Thymus (tissue), 11 donors: Measurements from ENCODE around the gene PER3. TPM values are rescaled to one million over a fixed set of nuclear protein-coding genes. Genes with fewer than 3 reads are reported as not detected.
A peak's percentile ranks its signal among the peaks of the same experiment; 100 is the strongest.

Source experiments
- DNase-seq, 9 donors: peaks; one replicate each; pipeline ENCODE4 v3.0.0-alpha.2; 2013; ENCODE audit warnings: low spot score in 9 of 9, low read depth in 6 of 9, missing footprints in 1 of 9
- H3K27ac ChIP-seq, 2 donors: one replicate each; pipeline ENCODE4 v1.5.1; 2013; ENCODE audit warnings: control low read depth in 1 of 2, low read depth in 1 of 2, low read length in 1 of 2, mild to moderate bottlenecking in 1 of 2, moderate library complexity in 1 of 2
- H3K27me3 ChIP-seq, 2 donors: one replicate each; pipeline ENCODE4 v1.5.1; 2013; ENCODE audit warnings: low read length in 1 of 2; ENCODE audit not compliant: control insufficient read depth in 2 of 2, insufficient read depth in 1 of 2
- H3K36me3 ChIP-seq, 2 donors: one replicate each; pipeline ENCODE4 v1.5.1; 2013; ENCODE audit warnings: low read length in 1 of 2, mild to moderate bottlenecking in 1 of 2, moderate library complexity in 1 of 2; ENCODE audit not compliant: control insufficient read depth in 2 of 2, insufficient read depth in 2 of 2
- H3K4me1 ChIP-seq, 2 donors: one replicate each; pipeline ENCODE4 v1.5.1; 2013; ENCODE audit warnings: low read length in 2 of 2; ENCODE audit not compliant: control insufficient read depth in 2 of 2, insufficient read depth in 2 of 2
- H3K4me3 ChIP-seq, 2 donors: one replicate each; pipeline ENCODE4 v1.5.1; 2013; ENCODE audit warnings: low read length in 2 of 2, control low read depth in 1 of 2, mild to moderate bottlenecking in 1 of 2
- H3K9me3 ChIP-seq, 2 donors: one replicate each; pipeline ENCODE4 v1.5.1; 2013; ENCODE audit warnings: low read length in 1 of 2, mild to moderate bottlenecking in 1 of 2; ENCODE audit not compliant: control insufficient read depth in 2 of 2, insufficient read depth in 1 of 2
- WGBS: extraction: QIAGEN DNeasy Blood & Tissue Kit; methylation state at CpG from one replicate; pipeline ENCODE4 v1.1.7; 2013; 5-methylcytosine and 5-hydroxymethylcytosine counted together
- polyA plus RNA-seq: library from polyadenylated mRNA; stranded (reverse); fragments of 200-250 nt; gene quantifications from one replicate; pipeline ENCODE4 v1.2.3, GENCODE V29; 2013
- total RNA-seq: library from RNA; stranded (reverse); fragments of 120-200 nt; gene quantifications from one replicate; pipeline ENCODE4 v1.2.4, GENCODE V29; 2013
- donor health status: healthy.

Gene PER3
- total and polyA plus RNA-seq, 2 donors, result 1.5 to 4.4 TPM

DNA sequence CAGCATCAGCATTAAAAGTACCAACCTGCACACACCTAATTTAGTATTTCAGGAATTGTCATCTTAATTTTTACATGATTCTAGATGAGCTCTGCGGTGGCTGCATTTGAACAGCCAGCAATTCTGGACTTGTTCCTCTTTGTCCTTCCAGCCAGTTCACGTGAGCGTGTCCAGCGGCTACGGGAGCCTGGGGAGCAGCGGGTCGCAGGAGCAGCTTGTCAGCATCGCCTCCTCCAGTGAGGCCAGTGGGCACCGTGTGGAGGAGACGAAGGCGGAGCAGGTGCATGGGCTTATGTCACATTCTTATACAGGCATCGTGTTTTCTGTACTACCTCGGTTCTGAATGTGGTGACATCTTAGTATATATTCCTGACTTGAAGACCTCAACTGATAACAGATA, 25.7 kb downstream of the PER3 start:
- no peak for DNase-seq
- Histone ChIP-seq H3K36me3 (no peaks in the 10 kb centered on the region), H3K27me3 (no peaks in the 10 kb centered on the region), H3K4me1 (no peaks in the 10 kb centered on the region), H3K4me3 (no peak overlapping the region), H3K27ac (no peak overlapping the region), H3K9me3 (no peaks in the 10 kb centered on the region)
- WGBS, result 97% methylated on average over 13 of the region's 13 CpGs

- Histone ChIP-seq H3K27ac (no peak overlapping the region), H3K4me3 (no peak overlapping the region), H3K36me3 (no peaks in the 10 kb centered on the region), H3K27me3 (no peaks in the 10 kb centered on the region), H3K4me1 (no peaks in the 10 kb centered on the region), H3K9me3 (no peaks in the 10 kb centered on the region)
- WGBS, result 95% methylated on average over 7 of the region's 7 CpGs
- DNase-seq, result no peak
Observed at GRCh38 chr1:7810395-7810794, 26.3 kb downstream of the PER3 start.

DNA sequence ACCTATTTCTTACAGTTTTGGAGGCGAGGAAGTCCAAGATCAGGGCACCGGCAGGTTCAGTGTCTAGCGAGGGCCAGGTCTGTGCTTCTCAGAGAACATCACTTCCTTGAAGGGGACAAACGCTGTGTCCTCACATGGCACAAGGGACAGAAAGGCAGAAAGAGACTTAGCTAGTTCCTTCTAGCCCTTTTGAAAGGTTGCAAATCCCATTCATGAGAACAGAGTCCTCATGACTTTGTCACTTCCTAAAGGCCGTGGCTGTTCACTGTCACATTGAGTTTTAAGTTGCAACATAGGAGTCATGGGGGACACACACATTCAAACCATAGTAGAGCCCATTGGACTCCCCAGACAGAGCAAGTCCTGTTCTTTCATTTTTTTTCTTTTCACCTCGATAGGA, 27.4 kb downstream of the PER3 start:
- no peaks in the 10 kb centered on the region for H3K4me1 ChIP-seq
- no peaks in the 10 kb centered on the region for H3K36me3 ChIP-seq
- no peaks in the 10 kb centered on the region for H3K9me3 ChIP-seq
- H3K27ac ChIP-seq, result no peak overlapping the region
- H3K4me3 ChIP-seq, result no peak overlapping the region
- H3K27me3 ChIP-seq, result no peaks in the 10 kb centered on the region
- WGBS, result 96% methylated on average over 6 of the region's 6 CpGs
- no peak for DNase-seq

DNA sequence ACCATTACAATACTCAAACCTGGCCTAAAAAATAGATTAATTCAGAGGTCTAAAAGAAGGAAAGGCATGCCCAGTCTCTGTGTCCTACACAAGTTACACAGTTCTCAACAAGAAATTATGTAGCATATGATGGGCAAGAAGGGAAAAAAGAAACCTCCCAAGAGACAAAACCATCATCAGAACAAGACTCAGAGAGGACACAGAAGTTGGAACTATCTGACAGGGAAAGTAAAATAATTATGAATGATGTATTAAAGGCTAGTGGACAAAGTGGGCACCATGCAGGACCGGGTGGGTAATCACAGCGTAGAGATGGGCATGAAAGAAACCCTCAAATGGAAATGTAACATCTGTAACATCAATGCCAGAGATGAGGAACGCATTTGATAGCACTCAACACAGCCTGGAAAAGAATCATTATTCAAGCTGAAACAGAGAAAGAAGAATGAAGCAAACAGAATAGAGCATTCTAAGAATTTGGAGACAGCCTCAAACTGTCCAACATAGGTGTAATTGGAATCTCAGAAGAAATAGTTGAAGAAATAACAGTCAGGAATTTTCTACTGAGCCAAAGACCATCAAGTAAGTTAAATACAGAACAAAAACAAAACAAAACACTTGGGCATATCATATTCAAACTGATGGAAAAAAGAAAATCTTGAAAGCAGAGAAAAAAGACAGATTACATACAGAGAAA, 29.7 kb downstream of the PER3 start:
- 86% methylated on average over 3 of the region's 3 CpGs for WGBS
- no peak overlapping the region for H3K27ac ChIP-seq
- no peak for DNase-seq

GRCh38 chr1:7821282-7821681, 37.2 kb downstream of the PER3 start:
- Histone ChIP-seq H3K27me3 (no peaks in the 10 kb centered on the region), H3K9me3 (no peaks in the 10 kb centered on the region), H3K27ac (no peak overlapping the region), H3K4me1 (no peaks in the 10 kb centered on the region), H3K36me3 (no peaks in the 10 kb centered on the region), H3K4me3 (no peak overlapping the region)
- 96% methylated on average over 3 of the region's 3 CpGs for WGBS
- no peak for DNase-seq

More for the DNA sequence above, 29.7 kb downstream of the PER3 start:
- no peaks in the 10 kb centered on the region for H3K36me3 ChIP-seq
- no peaks in the 10 kb centered on the region for H3K9me3 ChIP-seq
- H3K27me3 ChIP-seq, result no peaks in the 10 kb centered on the region
- H3K4me3 ChIP-seq, result no peak overlapping the region
- H3K4me1 ChIP-seq, result no peaks in the 10 kb centered on the region

GRCh38 chr1:7824701-7825100, 40.6 kb downstream of the PER3 start:
- Histone ChIP-seq H3K27me3 (no peaks in the 10 kb centered on the region), H3K36me3 (no peaks in the 10 kb centered on the region), H3K9me3 (no peaks in the 10 kb centered on the region), H3K4me3 (no peak overlapping the region), H3K27ac (no peak overlapping the region), H3K4me1 (no peaks in the 10 kb centered on the region)
- no peak for DNase-seq
- 98% methylated on average over 8 of the region's 8 CpGs for WGBS

- Histone ChIP-seq H3K4me1 (no peaks in the 10 kb centered on the region), H3K9me3 (no peaks in the 10 kb centered on the region), H3K27ac (no peak overlapping the region), H3K36me3 (no peaks in the 10 kb centered on the region), H3K4me3 (no peak overlapping the region), H3K27me3 (no peaks in the 10 kb centered on the region)
- DNase-seq, result no peak
- WGBS, result 89% methylated on average over 7 of the region's 7 CpGs
Observed at GRCh38 chr1:7826363-7826762, 42.3 kb downstream of the PER3 start.

- Histone ChIP-seq H3K27ac (no peak overlapping the region), H3K36me3 (no peaks in the 10 kb centered on the region), H3K27me3 (no peaks in the 10 kb centered on the region), H3K9me3 (no peaks in the 10 kb centered on the region), H3K4me1 (no peaks in the 10 kb centered on the region), H3K4me3 (peak overlapping the region; percentile 40 to 49)
- 84% methylated on average over 39 of the region's 39 CpGs for WGBS
- peak in 1 of 9 donors; percentile 13 for DNase-seq
Observed at GRCh38 chr1:7827126-7827955, 43.2 kb downstream of the PER3 start.

- H3K4me1 ChIP-seq, result no peaks in the 10 kb centered on the region
- H3K9me3 ChIP-seq, result no peaks in the 10 kb centered on the region
- H3K36me3 ChIP-seq, result no peaks in the 10 kb centered on the region
- H3K27me3 ChIP-seq, result no peaks in the 10 kb centered on the region
- DNase-seq, result no peak
- H3K27ac ChIP-seq, result no peak overlapping the region
- no peak overlapping the region for H3K4me3 ChIP-seq
- 37% methylated on average over 3 of the region's 3 CpGs for WGBS
Observed at GRCh38 chr1:7831458-7831857, 47.4 kb downstream of the PER3 start.
